HCT116 (cell line): ENCODE results near the gene DYNLRB1. TPM values are rescaled to one million over a fixed set of nuclear protein-coding genes. Genes with fewer than 3 reads are reported as not detected.

Experiments
- ATAC-seq: fragments of 200-7000 bp; cut with Tn5 transposase; 2 replicates; pipeline ENCODE4 v1.9.1; 2020; ENCODE audit warnings: mild to moderate bottlenecking, moderate library complexity
- BruUV-seq: library from RNA; stranded (reverse); fragments of 400-500 nt; replicated peaks from 2 replicates; lab custom pipeline; 2021; lab: Mats Ljungman, UMichigan
- CTCF ChIA-PET: fragments of 300-600 bp; sonication (Branson Sonifier 250); formaldehyde crosslinking; loops from one replicate; lab custom pipeline; 2021; ENCODE audit warnings: antibody characterized with exemption; lab: Charles Lee
- POLR2A ChIA-PET: fragments of 300-600, 350-600 bp; sonication (Branson Sonifier 250); formaldehyde crosslinking; loops from one replicate; lab custom pipeline; 2021; ENCODE audit warnings: antibody characterized with exemption; lab: Charles Lee
- RAD21 ChIA-PET, 2 experiments: fragments of 300-600 bp; sonication (Branson Sonifier 250); formaldehyde crosslinking; loops; one replicate each; lab custom pipeline; 2023; ENCODE audit warnings: low total read pairs in 2 of 2; ENCODE audit not compliant: uncharacterized antibody in 2 of 2, unreplicated experiment in 2 of 2, low non-redundant PET in 1 of 2; lab: Charles Lee
- DNase-seq: peaks from one replicate; pipeline ENCODE4 v3.0.0-alpha.2; 2010; ENCODE audit warnings: low read depth, low spot score
- H2AFZ ChIP-seq: fragments of 200-600 bp; shearing (Covaris generic), sonication (generic); 2 replicates; pipeline ENCODE4 v1.6.1; 2017; ENCODE audit warnings: low read depth, mixed run types, mixed read lengths, antibody characterized with exemption, low read length; ENCODE audit not compliant: poor library complexity, severe bottlenecking
- H3K27ac ChIP-seq: 2 replicates; pipeline ENCODE4 v1.5.1; 2012; ENCODE audit warnings: low read depth, low read length
- H3K27me3 ChIP-seq: fragments of 200-600 bp; sonication (generic); 2 replicates; pipeline ENCODE4 v1.6.1; 2016; ENCODE audit warnings: mixed run types, low read length, mixed read lengths; ENCODE audit not compliant: insufficient read depth
- H3K36me3 ChIP-seq, 2 experiments: fragments of 200-500 bp in 1 of 2; fragments of 200-600 bp in 1 of 2; sonication (Bioruptor generic) in 1 of 2; sonication (generic) in 1 of 2; 2 replicates each; pipeline versions ENCODE4 v1.5.1 to v1.6.1; 2014 to 2016; ENCODE audit warnings: low read length in 2 of 2, inconsistent platforms in 1 of 2, mixed read lengths in 1 of 2, mixed run types in 1 of 2; ENCODE audit not compliant: insufficient read depth in 2 of 2, control insufficient read depth in 1 of 2
- H3K4me1 ChIP-seq, 2 experiments: fragments of 200-600 bp in 1 of 2; sonication (generic) in 1 of 2; 2 replicates each; pipeline versions ENCODE4 v1.5.1 to v1.6.1; 2012 to 2017; ENCODE audit warnings: low read length in 2 of 2, inconsistent platforms in 1 of 2, mild to moderate bottlenecking in 1 of 2, mixed read lengths in 1 of 2, mixed run types in 1 of 2, moderate library complexity in 1 of 2; ENCODE audit not compliant: insufficient read depth in 2 of 2, control insufficient read depth in 1 of 2
- H3K4me2 ChIP-seq: fragments of 200-600 bp; sonication (generic); 2 replicates; pipeline ENCODE4 v1.6.1; 2017; ENCODE audit warnings: mixed run types, low read length, mixed read lengths
- H3K4me3 ChIP-seq, 2 experiments: fragments of 200-600 bp in 1 of 2; sonication (generic) in 1 of 2; replicated peaks in 1 of 2; 2 replicates each; pipeline ENCODE4 v1.5.1; 2011 to 2016; ENCODE audit warnings: low read length in 2 of 2, control low read depth in 1 of 2, low read depth in 1 of 2, mild to moderate bottlenecking in 1 of 2, mixed read lengths in 1 of 2, mixed run types in 1 of 2
- H3K79me2 ChIP-seq: fragments of 200-600 bp; sonication (generic); 2 replicates; pipeline ENCODE4 v1.6.1; 2017; ENCODE audit warnings: mild to moderate bottlenecking, mixed run types, low read length, moderate library complexity, mixed read lengths; ENCODE audit not compliant: insufficient read depth
- H3K9ac ChIP-seq: fragments of 200-600 bp; sonication (generic); 2 replicates; pipeline ENCODE4 v1.6.1; 2016; ENCODE audit warnings: low read length, mixed read lengths
- H3K9me2 ChIP-seq: fragments of 200-600 bp; sonication (generic), shearing (Covaris generic); 2 replicates; pipeline ENCODE4 v1.6.1; 2017; ENCODE audit warnings: mixed run types, mild to moderate bottlenecking, moderate library complexity; ENCODE audit not compliant: insufficient read depth
- H3K9me3 ChIP-seq, 2 experiments: fragments of 200-500 bp in 1 of 2; fragments of 200-600 bp in 1 of 2; sonication (Bioruptor generic) in 1 of 2; sonication (generic) in 1 of 2; 2 replicates each; pipeline ENCODE4 v1.6.1; 2014 to 2017; ENCODE audit warnings: low read length in 2 of 2, mixed read lengths in 2 of 2, inconsistent platforms in 1 of 2, low read depth in 1 of 2, mild to moderate bottlenecking in 1 of 2, mixed run types in 1 of 2, moderate library complexity in 1 of 2; ENCODE audit not compliant: control insufficient read depth in 1 of 2, insufficient read depth in 1 of 2
- H4K20me1 ChIP-seq: fragments of 200-600 bp; sonication (generic), shearing (Covaris generic); 2 replicates; pipeline ENCODE4 v1.6.1; 2017; ENCODE audit warnings: mixed run types, mild to moderate bottlenecking, moderate library complexity; ENCODE audit not compliant: insufficient read depth
- POLR2AphosphoS5 ChIP-seq: IDR thresholded peaks from 2 replicates; pipeline ENCODE4 v1.6.1; 2011; ENCODE audit warnings: mild to moderate bottlenecking, low read depth, low read length, moderate library complexity
- RAD21 ChIP-seq: IDR thresholded peaks from 2 replicates; pipeline ENCODE4 v1.6.1; 2012; ENCODE audit warnings: low read depth, mild to moderate bottlenecking
- TCF7L2 ChIP-seq: IDR thresholded peaks from 2 replicates; pipeline ENCODE4 v1.7.0; 2011; ENCODE audit warnings: borderline replicate concordance, inconsistent platforms; ENCODE audit not compliant: insufficient read depth, insufficient read length; ENCODE audit errors: extremely low read depth
- intact Hi-C: fragments of 100-400 bp; cut with micrococcal nuclease; formaldehyde crosslinking; loops from 2 replicates; pipeline ENCODE4 v1.10.0; 2022
- total RNA-seq: library from RNA; stranded (reverse); gene quantifications from one replicate; pipeline ENCODE4 v1.2.1, GENCODE V29; 2021; ENCODE audit not compliant: unreplicated experiment
- TF ChIP-seq, protein P1 (sequence below): IDR thresholded peaks from 2 replicates; pipeline ENCODE4 v1.6.1; 2011; ENCODE audit warnings: mild to moderate bottlenecking, low read length, moderate library complexity; ENCODE audit not compliant: insufficient replicate concordance; ENCODE audit errors: extremely low read depth
- TF ChIP-seq, protein P2 (sequence below), 3 experiments: fragments of 200-600 bp in 1 of 3; sonication (generic) in 1 of 3; IDR thresholded peaks in 2 of 3; conservative IDR thresholded peaks in 1 of 3; 2 replicates each; pipeline ENCODE4 v1.5.1; 2012 to 2017; ENCODE audit warnings: low read depth in 2 of 3, low read length in 2 of 3, antibody characterized with exemption in 1 of 3, borderline replicate concordance in 1 of 3, control low read depth in 1 of 3, mild to moderate bottlenecking in 1 of 3, mixed read lengths in 1 of 3, mixed run types in 1 of 3, moderate library complexity in 1 of 3; ENCODE audit not compliant: insufficient read depth in 1 of 3

Gene DYNLRB1
- total RNA-seq, 1 experiment from 2014 or later, result 106 TPM

DNA sequence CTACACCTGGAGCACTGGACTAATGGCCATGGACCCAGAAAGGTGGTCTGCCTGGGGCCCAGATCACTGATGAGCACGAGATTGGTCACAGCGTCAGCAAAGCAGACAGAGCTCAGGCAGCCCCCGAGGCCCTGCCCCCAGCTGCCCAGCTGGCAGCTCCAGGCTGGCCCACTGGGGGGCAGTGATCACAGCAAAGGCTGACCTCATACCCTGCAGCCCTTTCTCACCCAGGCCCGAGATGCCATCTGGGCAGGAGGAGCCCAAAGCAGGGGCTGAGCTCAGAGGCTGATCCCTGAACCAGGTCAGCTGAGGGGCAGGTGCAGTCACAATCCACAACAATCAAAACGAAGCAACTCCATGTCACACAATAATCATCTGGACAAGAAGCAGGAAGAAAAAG, 46.4 kb downstream of the DYNLRB1 start:
- no peaks in the 10 kb centered on the region for H3K79me2 ChIP-seq
- CTCF ChIA-PET, result interaction anchor here (1.1 to 1.5 kb wide), 6 partner anchors 13 to 372 kb away, joined by 3 to 9 read pairs (median 5); no protein-coding TSS in a partner anchor
- H3K9me2 ChIP-seq, result no peaks in the 10 kb centered on the region
- H3K9ac ChIP-seq, result no peak overlapping the region
- no peaks in the 10 kb centered on the region for H3K27me3 ChIP-seq
- no peak for DNase-seq
- H3K27ac ChIP-seq, result no peak overlapping the region
- BruUV-seq, result no TSS peak
- H2AFZ ChIP-seq, result no peak overlapping the region
- POLR2A ChIA-PET, result no interaction called here
- no peak overlapping the region for H3K4me2 ChIP-seq
- no peaks in the 10 kb centered on the region for H3K9me3 ChIP-seq
- peak; percentile 87 for ATAC-seq
- H4K20me1 ChIP-seq, result no peaks in the 10 kb centered on the region
- no peaks in the 10 kb centered on the region for H3K36me3 ChIP-seq
- no peaks in the 10 kb centered on the region for H3K4me1 ChIP-seq
- RAD21 ChIA-PET, result interaction anchor here (1.0 to 1.2 kb wide), 2 partner anchors 207 to 250 kb away, joined by 3 read pairs; no protein-coding TSS in a partner anchor
- TF ChIP-seq TCF7L2 (peak; percentile 17), POLR2AphosphoS5 (no peak), RAD21 (peak; percentile 35)
- TF ChIP-seq, protein P1, sequence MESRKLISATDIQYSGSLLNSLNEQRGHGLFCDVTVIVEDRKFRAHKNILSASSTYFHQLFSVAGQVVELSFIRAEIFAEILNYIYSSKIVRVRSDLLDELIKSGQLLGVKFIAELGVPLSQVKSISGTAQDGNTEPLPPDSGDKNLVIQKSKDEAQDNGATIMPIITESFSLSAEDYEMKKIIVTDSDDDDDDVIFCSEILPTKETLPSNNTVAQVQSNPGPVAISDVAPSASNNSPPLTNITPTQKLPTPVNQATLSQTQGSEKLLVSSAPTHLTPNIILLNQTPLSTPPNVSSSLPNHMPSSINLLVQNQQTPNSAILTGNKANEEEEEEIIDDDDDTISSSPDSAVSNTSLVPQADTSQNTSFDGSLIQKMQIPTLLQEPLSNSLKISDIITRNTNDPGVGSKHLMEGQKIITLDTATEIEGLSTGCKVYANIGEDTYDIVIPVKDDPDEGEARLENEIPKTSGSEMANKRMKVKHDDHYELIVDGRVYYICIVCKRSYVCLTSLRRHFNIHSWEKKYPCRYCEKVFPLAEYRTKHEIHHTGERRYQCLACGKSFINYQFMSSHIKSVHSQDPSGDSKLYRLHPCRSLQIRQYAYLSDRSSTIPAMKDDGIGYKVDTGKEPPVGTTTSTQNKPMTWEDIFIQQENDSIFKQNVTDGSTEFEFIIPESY, result no peak
- TF ChIP-seq, protein P2, sequence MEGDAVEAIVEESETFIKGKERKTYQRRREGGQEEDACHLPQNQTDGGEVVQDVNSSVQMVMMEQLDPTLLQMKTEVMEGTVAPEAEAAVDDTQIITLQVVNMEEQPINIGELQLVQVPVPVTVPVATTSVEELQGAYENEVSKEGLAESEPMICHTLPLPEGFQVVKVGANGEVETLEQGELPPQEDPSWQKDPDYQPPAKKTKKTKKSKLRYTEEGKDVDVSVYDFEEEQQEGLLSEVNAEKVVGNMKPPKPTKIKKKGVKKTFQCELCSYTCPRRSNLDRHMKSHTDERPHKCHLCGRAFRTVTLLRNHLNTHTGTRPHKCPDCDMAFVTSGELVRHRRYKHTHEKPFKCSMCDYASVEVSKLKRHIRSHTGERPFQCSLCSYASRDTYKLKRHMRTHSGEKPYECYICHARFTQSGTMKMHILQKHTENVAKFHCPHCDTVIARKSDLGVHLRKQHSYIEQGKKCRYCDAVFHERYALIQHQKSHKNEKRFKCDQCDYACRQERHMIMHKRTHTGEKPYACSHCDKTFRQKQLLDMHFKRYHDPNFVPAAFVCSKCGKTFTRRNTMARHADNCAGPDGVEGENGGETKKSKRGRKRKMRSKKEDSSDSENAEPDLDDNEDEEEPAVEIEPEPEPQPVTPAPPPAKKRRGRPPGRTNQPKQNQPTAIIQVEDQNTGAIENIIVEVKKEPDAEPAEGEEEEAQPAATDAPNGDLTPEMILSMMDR (IDR thresholded peaks at IDR 0.05 in 2 of 3, conservative IDR thresholded peaks at IDR 0.05 in 1 of 3; ENCODE audit: borderline replicate concordance in 1 of 3, insufficient read depth in 1 of 3, low read depth in 2 of 3, low read length in 2 of 3), result peak; percentile 19 to 55 (median 54); a peak in 5 of 6 replicates
- no peak overlapping the region for H3K4me3 ChIP-seq
- intact Hi-C loops, result no loop called here
